Spleen (tissue), 11 donors: Measurements from ENCODE around the gene SLC13A3. TPM values are rescaled to one million over a fixed set of nuclear protein-coding genes. Genes with fewer than 3 reads are reported as not detected.

ENCODE experiments used
- DNase-seq: peaks from one replicate; pipeline ENCODE4 v3.0.0-alpha.2; 2020
- H3K27ac ChIP-seq, 8 donors: fragments of 200-600 bp; sonication (generic) in 7 of 8; 1 replicate in 4 of 8; 2 replicates in 4 of 8; pipeline versions ENCODE4 v1.5.0 to v1.8.0; 2016 to 2021; ENCODE audit warnings: inconsistent platforms in 4 of 8, mild to moderate bottlenecking in 4 of 8, moderate library complexity in 1 of 8
- H3K27me3 ChIP-seq, 7 donors: fragments of 200-600 bp; sonication (generic) in 6 of 7; replicated peaks in 1 of 7; 1 replicate in 4 of 7; 2 replicates in 3 of 7; pipeline versions ENCODE4 v1.5.0 to v1.8.0; 2016 to 2021; ENCODE audit warnings: inconsistent platforms in 3 of 7, mild to moderate bottlenecking in 1 of 7
- H3K36me3 ChIP-seq, 6 donors: fragments of 200-600 bp; sonication (generic) in 5 of 6; 1 replicate in 4 of 6; 2 replicates in 2 of 6; pipeline versions ENCODE4 v1.5.0 to v1.8.0; 2016 to 2021; ENCODE audit warnings: inconsistent platforms in 2 of 6
- H3K4me1 ChIP-seq, 6 donors: fragments of 200-600 bp; sonication (generic) in 5 of 6; 1 replicate in 3 of 6; 2 replicates in 3 of 6; pipeline versions ENCODE4 v1.5.0 to v1.8.0; 2016 to 2021; ENCODE audit warnings: inconsistent platforms in 3 of 6
- H3K4me3 ChIP-seq, 8 donors: fragments of 200-600 bp; sonication (generic) in 7 of 8; 1 replicate in 4 of 8; 2 replicates in 4 of 8; pipeline versions ENCODE4 v1.5.0 to v1.8.0; 2016 to 2021; ENCODE audit warnings: inconsistent platforms in 4 of 8, mild to moderate bottlenecking in 4 of 8, moderate library complexity in 2 of 8
- H3K9me3 ChIP-seq, 8 donors: fragments of 200-600 bp; sonication (generic) in 7 of 8; 1 replicate in 4 of 8; 2 replicates in 4 of 8; pipeline versions ENCODE4 v1.5.0 to v1.8.0; 2016 to 2021; ENCODE audit warnings: inconsistent platforms in 4 of 8
- CTCF ChIP-seq, 11 experiments: fragments of 200-600 bp in 7 of 11; fragments of 450-650 bp in 4 of 11; sonication (generic) in 4 of 11; IDR thresholded peaks in 8 of 11; conservative IDR thresholded peaks in 3 of 11; 1 replicate in 7 of 11; 2 replicates in 4 of 11; pipeline versions ENCODE4 v1.4.0 to v1.8.0; 2016 to 2021; ENCODE audit warnings: antibody characterized with exemption in 11 of 11, inconsistent platforms in 4 of 11, mild to moderate bottlenecking in 1 of 11
- POLR2A ChIP-seq, 3 donors: fragments of 450-650 bp; IDR thresholded peaks; one replicate each; pipeline ENCODE4 v1.5.1; 2017; ENCODE audit warnings: antibody characterized with exemption in 3 of 3, mild to moderate bottlenecking in 1 of 3
- POLR2AphosphoS5 ChIP-seq, 3 donors: sonication (generic); formaldehyde crosslinking; IDR thresholded peaks; one replicate each; pipeline ENCODE4 v1.5.1; 2017; ENCODE audit warnings: antibody characterized with exemption in 3 of 3
- WGBS, 5 donors: extraction: QIAGEN DNeasy Blood & Tissue Kit in 3 of 5; methylation state at CpG; one replicate each; pipeline versions ENCODE4 v1.1.5 to v1.1.7; 2013 to 2018; 5-methylcytosine and 5-hydroxymethylcytosine counted together
- intact Hi-C: fragments of 100-400 bp; cut with DNase I; formaldehyde crosslinking; loops from one replicate; pipeline ENCODE4 v1.15.0; 2023; ENCODE audit warnings: low total_unique reads
- polyA plus RNA-seq, 3 donors: library from polyadenylated mRNA; stranded (reverse); fragments of 200-250 nt; gene quantifications; one replicate each; pipeline ENCODE4 v1.2.1, GENCODE V29; 2013
- total RNA-seq, 7 donors: library from RNA; depleted of rRNA in 3 of 7; stranded (reverse); fragments of >200 nt in 3 of 7; fragmentation: NEBNext Ultra II Directional in 4 of 7; extraction: Animal tissue kit (Norgen Biotek cat#: 25700) in 4 of 7; gene quantifications; one replicate each; pipeline versions ENCODE4 v1.1.0 to v1.2.1, GENCODE V29; 2016 to 2021
- donor health status: healthy with polysubstance abuse.
- donor health status: DM: no; HTN: no; CAD: no; lungs with moderate emphysema.
- donor health status: DM: no; HTN: no; CAD: no.
- donor health status: Bipolar disorder and iron deficiency.
- donor health status: healthy.
- donor health status: DM: no; HTN: no; CAD: no.
- donor health status: DM: yes; HTN: yes; CAD: no.

SLC13A3 gene
- total and polyA plus RNA-seq, 10 donors: 0.16 to 1.7 (median 0.44) TPM; not detected in 1

DNA sequence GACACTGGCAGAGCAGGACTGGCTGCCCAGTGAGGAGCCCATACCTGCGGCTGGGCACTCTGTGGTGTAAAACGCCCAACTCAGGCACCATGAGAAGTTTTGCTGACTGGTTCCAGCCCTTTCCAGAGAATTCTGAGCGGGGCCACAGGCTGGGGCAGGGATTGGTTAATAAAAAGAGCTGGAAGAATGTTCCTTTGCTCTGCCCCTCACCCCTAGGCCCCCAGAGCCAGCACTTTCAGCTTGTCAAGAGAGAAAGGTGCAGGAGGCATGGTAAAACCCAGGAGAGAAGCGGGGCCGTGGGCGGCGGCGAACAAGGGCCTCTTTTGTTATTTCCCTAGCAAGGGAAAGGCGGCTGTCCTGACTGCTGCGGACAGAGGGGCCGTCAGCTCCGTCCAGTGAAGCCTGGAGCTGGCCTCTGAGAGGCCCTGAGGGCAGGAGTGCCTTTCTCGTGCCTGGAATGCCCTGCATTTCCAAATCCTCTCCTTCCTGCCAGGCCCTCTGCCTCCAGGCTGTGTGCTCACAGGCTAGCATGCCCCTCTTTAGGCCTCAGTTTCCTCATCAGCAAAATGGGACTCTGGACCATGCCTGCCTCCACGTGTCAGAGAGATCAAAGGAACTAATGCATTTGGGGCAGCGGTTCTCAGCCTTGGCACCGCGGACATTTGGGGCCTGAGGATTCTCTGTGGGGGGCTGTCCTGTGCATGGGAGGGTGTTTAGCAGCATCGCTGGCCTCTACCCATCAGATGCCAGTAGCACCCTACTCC, 12.9 kb downstream of the SLC13A3 start:
- no peaks in the 10 kb centered on the region for H3K4me1 ChIP-seq
- H3K36me3 ChIP-seq: no peaks in the 10 kb centered on the region
- intact Hi-C loops: no loop called here
- no peak overlapping the region for H3K27ac ChIP-seq
- no peak overlapping the region for H3K4me3 ChIP-seq
- H3K27me3 ChIP-seq: peaks cover 0 to 50% (median 0%) of the 10 kb centered on the region in 7 donors
- H3K9me3 ChIP-seq: no peaks in the 10 kb centered on the region
- no peak for DNase-seq
- TF ChIP-seq POLR2AphosphoS5 (IDR thresholded peaks at IDR 0.05) (no peak), POLR2A (IDR thresholded peaks at IDR 0.05) (no peak), CTCF (IDR thresholded peaks at IDR 0.05 in 8 of 11, conservative IDR thresholded peaks at IDR 0.05 in 3 of 11) (no peak)
- 85 to 94% (median 88%) methylated on average over 15 to 18 of the region's 18 CpGs for WGBS, 5 donors

DNA sequence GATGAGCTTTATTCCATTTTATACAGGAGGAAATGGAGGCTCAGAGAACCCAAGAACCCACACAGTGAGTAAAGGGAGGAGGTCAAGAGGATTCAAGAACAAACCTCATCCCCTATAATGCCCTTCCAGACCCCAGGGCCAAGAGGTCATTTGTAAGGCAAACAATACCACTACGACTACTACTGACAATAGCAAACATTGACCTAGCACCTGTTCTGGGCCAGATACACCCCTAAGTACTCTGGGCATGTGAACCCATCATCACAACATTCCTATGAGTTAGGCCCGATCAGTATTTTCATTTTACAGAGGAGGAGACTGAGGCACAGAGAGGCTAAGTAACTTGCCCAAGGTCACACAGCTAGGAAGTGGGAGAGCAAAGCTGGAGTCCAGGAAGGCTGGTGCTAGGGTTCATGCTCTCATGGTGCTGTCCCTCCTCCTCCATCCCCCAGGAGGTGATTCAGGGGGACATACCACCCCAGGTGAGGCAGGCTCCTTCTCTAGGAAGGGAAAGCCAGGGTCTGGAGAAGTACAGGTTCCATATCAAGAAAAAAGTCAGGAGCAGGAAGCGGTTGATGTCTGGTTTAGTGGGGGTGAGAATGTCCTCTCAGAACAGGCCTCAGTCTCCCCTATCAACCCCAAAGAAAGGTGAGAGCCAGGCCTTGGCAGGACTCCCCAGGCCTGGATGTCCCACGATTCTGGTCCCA, 13.7 kb downstream of the SLC13A3 start:
- intact Hi-C loops: no loop called here
- TF ChIP-seq POLR2A (IDR thresholded peaks at IDR 0.05) (no peak), CTCF (IDR thresholded peaks at IDR 0.05 in 8 of 11, conservative IDR thresholded peaks at IDR 0.05 in 3 of 11) (no peak), POLR2AphosphoS5 (IDR thresholded peaks at IDR 0.05) (no peak)

DNA sequence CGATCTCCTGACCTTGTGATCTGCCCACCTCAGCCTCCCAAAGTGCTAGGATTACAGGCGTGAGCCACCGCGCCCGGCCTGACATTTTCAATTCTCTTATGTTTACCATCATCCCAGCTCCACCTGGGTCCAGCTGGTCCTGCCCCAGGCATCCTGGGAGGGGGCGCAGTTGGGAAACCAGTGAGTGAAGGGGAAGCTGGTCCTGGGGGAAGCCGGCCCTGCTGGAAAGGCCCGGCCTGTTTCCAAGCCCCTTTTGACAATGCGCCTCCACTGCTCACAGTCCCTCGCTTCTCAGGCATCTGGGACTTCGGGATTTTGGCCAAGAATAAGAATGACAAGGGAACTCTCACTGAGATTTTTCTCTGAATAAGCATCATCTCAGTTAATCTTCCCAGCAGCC, 14.2 kb downstream of the SLC13A3 start:
- Histone ChIP-seq H3K4me3 (no peak overlapping the region), H3K4me1 (no peaks in the 10 kb centered on the region), H3K36me3 (no peaks in the 10 kb centered on the region), H3K9me3 (no peaks in the 10 kb centered on the region), H3K27ac (no peak overlapping the region), H3K27me3 (peaks cover 0 to 42% (median 0%) of the 10 kb centered on the region in 7 donors)
- DNase-seq: no peak
- TF ChIP-seq POLR2A (IDR thresholded peaks at IDR 0.05) (no peak), POLR2AphosphoS5 (IDR thresholded peaks at IDR 0.05) (no peak), CTCF (IDR thresholded peaks at IDR 0.05 in 8 of 11, conservative IDR thresholded peaks at IDR 0.05 in 3 of 11) (no peak)
- 85 to 94% (median 92%) methylated on average over 10 to 11 of the region's 11 CpGs for WGBS, 5 donors
- intact Hi-C loops: no loop called here

More for the DNA sequence above, 13.7 kb downstream of the SLC13A3 start:
- Histone ChIP-seq H3K27ac (no peak overlapping the region), H3K4me1 (no peaks in the 10 kb centered on the region), H3K36me3 (no peaks in the 10 kb centered on the region), H3K4me3 (no peak overlapping the region), H3K27me3 (peaks cover 0 to 46% (median 0%) of the 10 kb centered on the region in 7 donors), H3K9me3 (no peaks in the 10 kb centered on the region)
- WGBS, 5 donors: 82 to 96% (median 91%) methylated on average over 3 to 4 of the region's 4 CpGs
- DNase-seq: no peak

- no peaks in the 10 kb centered on the region for H3K4me1 ChIP-seq
- no peaks in the 10 kb centered on the region for H3K9me3 ChIP-seq
- H3K27me3 ChIP-seq: peaks cover 0 to 37% (median 0%) of the 10 kb centered on the region in 7 donors
- H3K27ac ChIP-seq: no peak overlapping the region
- WGBS, 5 donors: 85 to 96% (median 94%) methylated on average over 4 of the region's 4 CpGs
- no peak for DNase-seq
- H3K4me3 ChIP-seq: no peak overlapping the region
- TF ChIP-seq CTCF (IDR thresholded peaks at IDR 0.05 in 8 of 11, conservative IDR thresholded peaks at IDR 0.05 in 3 of 11) (no peak), POLR2AphosphoS5 (IDR thresholded peaks at IDR 0.05) (no peak), POLR2A (IDR thresholded peaks at IDR 0.05) (no peak)
- H3K36me3 ChIP-seq: no peaks in the 10 kb centered on the region
- intact Hi-C loops: no loop called here
Observed at GRCh38 chr20:46636514-46636913, 14.7 kb downstream of the SLC13A3 start.
